Right atrium auricular region (tissue), 2 donors: ENCODE results near the gene GRM7. TPM values are rescaled to one million over a fixed set of nuclear protein-coding genes. Genes with fewer than 3 reads are reported as not detected.

ENCODE experiments used
- DNase-seq: peaks from one replicate; pipeline ENCODE4 v3.0.0-alpha.2; 2019; ENCODE audit warnings: low spot score
- H3K27ac ChIP-seq, 2 donors: fragments of 200-600 bp; sonication (generic); 1 replicate in 1 of 2; 2 replicates in 1 of 2; pipeline ENCODE4 v1.5.1; 2016 to 2019
- H3K27me3 ChIP-seq, 2 donors: fragments of 200-600 bp; sonication (generic); one replicate each; pipeline versions ENCODE4 v1.5.1 to v1.6.0; 2017 to 2019
- H3K36me3 ChIP-seq: fragments of 200-600 bp; sonication (generic); one replicate; pipeline ENCODE4 v1.5.1; 2016
- H3K4me1 ChIP-seq, 2 donors: fragments of 200-600 bp; sonication (generic); one replicate each; pipeline versions ENCODE4 v1.5.1 to v1.6.0; 2017 to 2019
- H3K4me3 ChIP-seq, 2 donors: fragments of 200-600 bp; sonication (generic); 1 replicate in 1 of 2; 2 replicates in 1 of 2; pipeline ENCODE4 v1.5.1; 2017 to 2019; ENCODE audit warnings: mild to moderate bottlenecking in 1 of 2, moderate library complexity in 1 of 2
- H3K9me3 ChIP-seq, 2 donors: fragments of 200-600 bp; sonication (generic); one replicate each; pipeline ENCODE4 v1.5.1; 2019
- CTCF ChIP-seq, 2 donors: fragments of 200-600 bp; sonication (generic); IDR thresholded peaks; one replicate each; pipeline ENCODE4 v1.5.1; 2019; ENCODE audit warnings: antibody characterized with exemption in 2 of 2
- total RNA-seq, 2 donors: library from RNA; depleted of rRNA; stranded (reverse); fragments of >200 nt; gene quantifications; one replicate each; pipeline ENCODE4 v1.1.0, GENCODE V29; 2016

The GRM7 gene
- total RNA-seq, 2 donors from 2014 or later = not detected

GRCh38 chr3:7062714-7063113 is 201.8 kb downstream of the GRM7 start:
- H3K36me3 ChIP-seq = no peaks in the 10 kb centered on the region
- peaks cover 0 to 15% of the 10 kb centered on the region in 2 donors for H3K9me3 ChIP-seq
- DNase-seq = no peak
- no peak overlapping the region for H3K4me3 ChIP-seq
- no peak for TF ChIP-seq CTCF (IDR thresholded peaks at IDR 0.05)
- H3K27me3 ChIP-seq = no peaks in the 10 kb centered on the region
- H3K4me1 ChIP-seq = no peaks in the 10 kb centered on the region
- H3K27ac ChIP-seq = no peak overlapping the region

GRCh38 chr3:7070461-7070860 is 209.5 kb downstream of the GRM7 start:
- Histone ChIP-seq H3K9me3 (peaks cover 0 to 4% of the 10 kb centered on the region in 2 donors), H3K4me1 (no peaks in the 10 kb centered on the region), H3K4me3 (no peak overlapping the region), H3K27me3 (no peaks in the 10 kb centered on the region), H3K27ac (no peak overlapping the region), H3K36me3 (no peaks in the 10 kb centered on the region)
- no peak for TF ChIP-seq CTCF (IDR thresholded peaks at IDR 0.05)
- no peak for DNase-seq

- H3K4me3 ChIP-seq = no peak overlapping the region
- H3K27ac ChIP-seq = no peak overlapping the region
- DNase-seq = no peak
- H3K4me1 ChIP-seq = no peaks in the 10 kb centered on the region
- H3K9me3 ChIP-seq = no peaks in the 10 kb centered on the region
- no peaks in the 10 kb centered on the region for H3K36me3 ChIP-seq
- TF ChIP-seq CTCF (IDR thresholded peaks at IDR 0.05) = no peak
- no peaks in the 10 kb centered on the region for H3K27me3 ChIP-seq
Observed at GRCh38 chr3:7074217-7074616, 213.3 kb downstream of the GRM7 start.

GRCh38 chr3:7075117-7075516 is 214.2 kb downstream of the GRM7 start:
- no peak for DNase-seq
- H3K27ac ChIP-seq = no peak overlapping the region
- no peaks in the 10 kb centered on the region for H3K36me3 ChIP-seq
- H3K27me3 ChIP-seq = no peaks in the 10 kb centered on the region
- no peaks in the 10 kb centered on the region for H3K9me3 ChIP-seq
- no peak for TF ChIP-seq CTCF (IDR thresholded peaks at IDR 0.05)
- no peak overlapping the region for H3K4me3 ChIP-seq
- no peaks in the 10 kb centered on the region for H3K4me1 ChIP-seq

GRCh38 chr3:7075901-7076300 is 215.0 kb downstream of the GRM7 start:
- no peak for DNase-seq
- Histone ChIP-seq H3K4me3 (no peak overlapping the region), H3K9me3 (no peaks in the 10 kb centered on the region), H3K27me3 (no peaks in the 10 kb centered on the region), H3K4me1 (no peaks in the 10 kb centered on the region), H3K27ac (no peak overlapping the region), H3K36me3 (no peaks in the 10 kb centered on the region)
- no peak for TF ChIP-seq CTCF (IDR thresholded peaks at IDR 0.05)

GRCh38 chr3:7082244-7082643 is 221.3 kb downstream of the GRM7 start:
- Histone ChIP-seq H3K27ac (no peak overlapping the region), H3K27me3 (no peaks in the 10 kb centered on the region), H3K4me1 (no peaks in the 10 kb centered on the region), H3K36me3 (no peaks in the 10 kb centered on the region), H3K9me3 (no peaks in the 10 kb centered on the region), H3K4me3 (no peak overlapping the region)
- no peak for TF ChIP-seq CTCF (IDR thresholded peaks at IDR 0.05)
- DNase-seq = no peak
